Neural cell (in vitro differentiated cells): ENCODE results near the gene SLC6A19.

Experiments
- CTCF ChIP-seq: fragments of 450-650 bp; IDR thresholded peaks from 2 replicates; pipeline ENCODE4 v1.5.1; 2014; ENCODE audit warnings: antibody characterized with exemption, mild to moderate bottlenecking, moderate library complexity; ENCODE audit not compliant: poor library complexity, severe bottlenecking
- EP300 ChIP-seq: fragments of 450-650 bp; conservative IDR thresholded peaks from 2 replicates; pipeline ENCODE4 v1.6.1; 2014; ENCODE audit warnings: antibody characterized with exemption, mild to moderate bottlenecking, moderate library complexity; ENCODE audit not compliant: poor library complexity, severe bottlenecking
- EZH2 ChIP-seq: fragments of 200-600, 300-800 bp; shearing (Covaris generic), sonication (generic); IDR thresholded peaks from 2 replicates; pipeline ENCODE4 v1.6.1; 2014; ENCODE audit warnings: antibody characterized with exemption, low read length, borderline replicate concordance, mild to moderate bottlenecking; ENCODE audit not compliant: insufficient read depth, poor library complexity, severe bottlenecking
- MXI1 ChIP-seq: fragments of 450-650 bp; conservative IDR thresholded peaks from 2 replicates; pipeline ENCODE4 v1.6.1; 2014; ENCODE audit warnings: antibody characterized with exemption, mild to moderate bottlenecking; ENCODE audit not compliant: poor library complexity, severe bottlenecking
- POLR2AphosphoS5 ChIP-seq: IDR thresholded peaks from 2 replicates; pipeline ENCODE4 v1.6.1; 2012
- RAD21 ChIP-seq: fragments of 450-650 bp; conservative IDR thresholded peaks from 2 replicates; pipeline ENCODE4 v1.6.1; 2014; ENCODE audit warnings: antibody characterized with exemption, mild to moderate bottlenecking, moderate library complexity
- SMC3 ChIP-seq: fragments of 450-650 bp; conservative IDR thresholded peaks from 2 replicates; pipeline ENCODE4 v1.6.1; 2014; ENCODE audit warnings: antibody characterized with exemption, mild to moderate bottlenecking, moderate library complexity; ENCODE audit not compliant: poor library complexity
- TAF1 ChIP-seq: IDR thresholded peaks from 2 replicates; pipeline ENCODE4 v1.6.1; 2012; ENCODE audit warnings: low read depth

- no peak for TF ChIP-seq EP300
- no peak for TF ChIP-seq CTCF
- TF ChIP-seq RAD21: no peak
- no peak for TF ChIP-seq EZH2
- no peak for TF ChIP-seq POLR2AphosphoS5
- TF ChIP-seq MXI1: no peak
- no peak for TF ChIP-seq SMC3
- TF ChIP-seq TAF1: no peak
These were observed 7.5 kb downstream of the SLC6A19 start for GRCh38 chr5:1208743-1209488.
